Measurements from ENCODE around the gene KCTD1.

- TF ChIP-seq CTCF (IDR thresholded peaks at IDR 0.05) (no peak), POLR2A (IDR thresholded peaks at IDR 0.05) (no peak)
Observed at GRCh38 chr18:26504831-26505230, 43.5 kb downstream of the KCTD1 start.
